ENCODE measurements around the gene OSBPL6.

The OSBPL6 gene

GRCh38 chr2:178268435-178268834 lies 74.1 kb downstream of the OSBPL6 start:
- TF ChIP-seq GATA3 (IDR thresholded peaks at IDR 0.05; ENCODE audit: low read depth, low read length) (no peak), GATA2 (IDR thresholded peaks at IDR 0.05; ENCODE audit: low read depth, low read length) (no peak)

- TF ChIP-seq GATA2 (IDR thresholded peaks at IDR 0.05; ENCODE audit: low read depth, low read length) (no peak), GATA3 (IDR thresholded peaks at IDR 0.05; ENCODE audit: low read depth, low read length) (no peak)
Observed at GRCh38 chr2:178269438-178270224, 75.3 kb downstream of the OSBPL6 start.

GRCh38 chr2:178270338-178270737 lies 76.0 kb downstream of the OSBPL6 start:
- no peak for TF ChIP-seq GATA2 (IDR thresholded peaks at IDR 0.05; ENCODE audit: low read depth, low read length)
- no peak for TF ChIP-seq GATA3 (IDR thresholded peaks at IDR 0.05; ENCODE audit: low read depth, low read length)

DNA sequence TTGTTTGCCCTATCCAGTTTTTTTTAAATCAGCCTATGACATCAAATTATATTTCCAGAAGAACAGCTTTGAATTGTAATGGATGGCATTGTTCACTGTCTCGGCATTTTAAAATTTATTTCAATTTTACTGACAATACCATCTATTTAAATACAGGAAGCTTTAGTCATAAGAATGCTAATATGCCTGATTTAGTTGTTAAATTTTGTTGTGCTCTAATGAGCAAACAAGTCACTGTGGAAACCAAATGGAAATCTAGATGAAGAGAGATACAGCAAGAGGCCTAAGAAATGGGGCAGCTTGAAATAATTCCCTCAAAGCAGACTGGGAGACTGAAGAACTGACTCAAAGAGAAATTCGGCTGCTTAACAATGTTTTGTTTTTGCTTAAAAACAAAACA lies 76.8 kb downstream of the OSBPL6 start:
- TF ChIP-seq GATA2 (IDR thresholded peaks at IDR 0.05; ENCODE audit: low read depth, low read length) (no peak), GATA3 (IDR thresholded peaks at IDR 0.05; ENCODE audit: low read depth, low read length) (no peak)

DNA sequence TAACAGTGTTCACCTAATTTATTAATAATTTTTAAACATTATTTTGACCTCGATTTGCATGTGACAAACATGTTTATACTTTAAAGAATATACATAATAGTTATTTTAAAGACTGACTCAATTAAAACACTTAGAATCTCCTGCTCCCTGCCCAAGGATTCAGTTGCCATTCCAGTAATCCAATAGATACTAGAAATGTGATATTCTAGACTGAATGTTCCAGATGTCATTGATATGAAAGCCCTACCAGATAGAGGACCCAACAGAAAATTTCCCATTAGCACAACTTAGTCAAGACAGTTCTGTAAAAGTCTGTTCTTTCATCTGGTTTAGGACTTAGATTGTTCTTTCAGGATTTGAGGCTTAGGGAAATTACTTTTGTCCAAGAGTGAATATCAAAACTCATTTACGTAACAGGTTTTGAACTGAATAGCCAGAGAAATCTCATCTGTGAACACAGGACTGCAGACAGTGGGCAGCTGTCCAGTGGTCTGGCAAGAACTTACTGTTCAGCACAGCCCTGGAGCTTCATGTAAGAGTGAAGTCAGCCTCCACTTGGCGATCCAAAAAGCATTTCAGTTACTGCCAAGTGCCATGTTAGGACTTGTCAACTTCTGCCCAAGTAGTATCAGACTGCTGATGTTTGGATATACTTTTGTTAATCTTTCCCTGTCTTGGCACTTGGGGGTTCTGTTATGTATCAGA lies 77.5 kb downstream of the OSBPL6 start:
- TF ChIP-seq GATA3 (IDR thresholded peaks at IDR 0.05; ENCODE audit: low read depth, low read length) (no peak), GATA2 (IDR thresholded peaks at IDR 0.05; ENCODE audit: low read depth, low read length) (no peak)

GRCh38 chr2:178273787-178274360 lies 79.6 kb downstream of the OSBPL6 start:
- no peak for TF ChIP-seq GATA3 (IDR thresholded peaks at IDR 0.05; ENCODE audit: low read depth, low read length)
- TF ChIP-seq GATA2 (IDR thresholded peaks at IDR 0.05; ENCODE audit: low read depth, low read length): no peak

- no peak for TF ChIP-seq GATA3 (IDR thresholded peaks at IDR 0.05; ENCODE audit: low read depth, low read length)
- TF ChIP-seq GATA2 (IDR thresholded peaks at IDR 0.05; ENCODE audit: low read depth, low read length): no peak
Observed at GRCh38 chr2:178275600-178275999, 81.3 kb downstream of the OSBPL6 start.

DNA sequence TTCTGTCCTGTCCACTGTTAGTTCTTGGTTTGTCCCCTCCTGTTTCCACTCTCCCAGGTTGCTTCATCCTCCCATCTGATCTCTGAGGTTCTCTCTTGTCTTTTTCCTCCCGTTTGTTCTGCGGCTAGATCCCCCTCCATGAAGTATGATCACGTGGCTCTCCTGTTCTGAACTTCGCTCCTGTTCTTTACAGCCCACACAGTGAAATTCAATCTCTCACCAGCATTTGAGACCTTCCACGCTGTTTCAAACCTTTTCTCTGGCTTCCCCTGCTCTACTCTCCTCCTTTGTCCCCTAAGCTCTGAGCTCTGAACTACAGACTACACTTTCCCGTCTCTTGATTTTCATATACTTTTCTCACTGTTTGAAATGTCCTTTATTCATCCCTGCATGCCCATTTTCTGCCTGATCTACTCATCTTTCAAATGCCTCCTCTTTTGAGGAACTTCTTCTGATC lies 83.5 kb downstream of the OSBPL6 start:
- TF ChIP-seq GATA2 (IDR thresholded peaks at IDR 0.05; ENCODE audit: low read depth, low read length): no peak
- TF ChIP-seq GATA3 (IDR thresholded peaks at IDR 0.05; ENCODE audit: low read depth, low read length): no peak

DNA sequence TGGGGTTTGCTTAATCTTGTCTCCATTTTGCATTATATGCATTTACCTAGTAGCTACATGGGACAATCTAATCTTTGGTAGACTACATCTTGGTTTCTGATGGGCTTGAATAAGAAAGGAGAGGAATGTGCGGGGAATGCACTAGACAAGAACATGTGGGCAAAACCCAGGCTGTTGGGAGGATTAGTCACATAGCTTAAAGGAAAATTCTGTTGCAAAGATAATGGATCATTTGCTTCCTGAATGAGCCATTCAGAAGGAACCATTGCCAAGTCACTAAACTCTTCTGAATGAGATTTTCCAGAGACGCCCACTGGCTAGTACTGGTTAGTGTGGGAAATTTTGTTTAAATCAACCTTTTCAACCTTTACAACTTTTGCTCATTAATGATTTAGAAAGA lies 84.8 kb downstream of the OSBPL6 start:
- TF ChIP-seq GATA2 (IDR thresholded peaks at IDR 0.05; ENCODE audit: low read depth, low read length) (no peak), GATA3 (IDR thresholded peaks at IDR 0.05; ENCODE audit: low read depth, low read length) (no peak)

GRCh38 chr2:178279636-178280035 lies 85.3 kb downstream of the OSBPL6 start:
- no peak for TF ChIP-seq GATA2 (IDR thresholded peaks at IDR 0.05; ENCODE audit: low read depth, low read length)
- no peak for TF ChIP-seq GATA3 (IDR thresholded peaks at IDR 0.05; ENCODE audit: low read depth, low read length)

GRCh38 chr2:178280244-178280852 lies 86.0 kb downstream of the OSBPL6 start:
- TF ChIP-seq GATA3 (IDR thresholded peaks at IDR 0.05; ENCODE audit: low read depth, low read length) (no peak), GATA2 (IDR thresholded peaks at IDR 0.05; ENCODE audit: low read depth, low read length) (no peak)

GRCh38 chr2:178282075-178282815 lies 87.9 kb downstream of the OSBPL6 start:
- TF ChIP-seq GATA3 (IDR thresholded peaks at IDR 0.05; ENCODE audit: low read depth, low read length) (no peak), GATA2 (IDR thresholded peaks at IDR 0.05; ENCODE audit: low read depth, low read length) (no peak)

DNA sequence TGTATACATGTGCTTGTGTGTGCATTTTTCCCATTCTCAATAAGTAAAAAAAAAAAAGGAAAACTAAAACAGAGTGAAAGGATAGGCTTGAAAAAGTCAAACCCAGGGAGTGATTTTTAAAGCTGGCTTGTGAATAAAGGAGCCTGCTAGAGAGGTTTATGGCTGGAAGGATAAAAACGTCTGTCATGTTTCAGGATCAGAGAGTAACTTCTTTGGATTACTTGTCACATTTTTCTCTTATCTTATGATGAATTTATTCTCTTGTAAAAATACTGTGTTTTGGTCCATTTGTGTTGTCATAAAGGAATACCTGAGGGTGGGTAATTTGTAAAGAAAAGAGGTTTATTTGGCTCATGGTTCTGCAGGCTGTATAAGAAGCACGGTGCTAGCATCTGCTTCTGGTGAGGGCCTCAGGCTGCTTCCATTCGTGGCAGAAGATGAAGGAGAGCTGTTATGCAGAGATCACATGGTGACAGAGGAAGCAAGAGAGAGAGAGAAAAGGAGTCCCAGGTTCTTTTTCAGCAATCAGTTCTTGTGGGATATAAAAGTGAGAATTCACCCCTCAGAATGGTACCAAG lies 89.1 kb downstream of the OSBPL6 start:
- TF ChIP-seq GATA3 (IDR thresholded peaks at IDR 0.05; ENCODE audit: low read depth, low read length) (no peak), GATA2 (IDR thresholded peaks at IDR 0.05; ENCODE audit: low read depth, low read length) (no peak)

Measured in SH-SY5Y (cell line).